NCI-H2107 treated with DMSO at 0.1 percent for 48 hours (cell line): ENCODE results near the gene GRIK2.

ENCODE experiments used
- DNase-seq: peaks from one replicate; lab custom pipeline; 2025; ENCODE audit not compliant: unreplicated experiment; lab: John Stamatoyannopoulos, UW

GRIK2 gene

DNA sequence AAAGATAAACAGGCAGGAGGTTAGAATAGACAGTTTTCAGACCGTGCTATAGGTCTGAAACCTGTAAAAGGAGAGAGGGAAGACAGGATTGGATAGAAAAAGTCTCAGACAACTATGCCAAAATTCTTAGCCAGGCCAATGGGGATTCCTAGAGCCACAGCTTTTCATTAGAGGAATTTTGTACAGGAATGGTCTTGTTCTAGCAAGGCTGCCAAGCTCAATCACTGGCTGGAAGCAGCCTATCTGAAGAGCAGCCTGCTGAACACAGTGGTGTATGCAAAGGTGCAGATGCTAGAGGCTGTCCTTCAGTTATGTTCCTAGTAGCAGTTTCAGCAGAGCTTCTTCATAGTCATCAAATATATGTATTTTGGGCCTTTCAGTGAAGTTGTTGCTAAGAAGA lies 313.1 kb downstream of the GRIK2 start:
- DNase-seq = no peak

DNA sequence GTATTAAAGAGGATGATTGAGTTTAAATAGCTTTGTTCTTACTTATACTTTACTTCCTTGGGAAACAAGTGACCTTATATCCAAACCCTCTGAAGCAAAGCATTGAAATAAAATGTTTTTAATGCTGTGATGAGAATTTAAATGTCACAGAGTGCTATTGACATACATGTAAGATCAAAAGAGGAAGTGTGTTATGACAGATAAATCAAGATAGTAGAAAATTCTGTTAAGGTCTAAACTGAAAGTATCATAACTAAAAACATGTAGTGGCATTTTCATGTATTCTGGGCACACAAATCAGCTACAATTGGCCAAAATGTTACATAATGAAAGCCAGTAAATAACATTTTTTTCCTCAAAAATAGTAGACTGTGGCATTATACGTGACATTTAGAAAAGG lies 318.0 kb downstream of the GRIK2 start:
- DNase-seq = no peak

DNA sequence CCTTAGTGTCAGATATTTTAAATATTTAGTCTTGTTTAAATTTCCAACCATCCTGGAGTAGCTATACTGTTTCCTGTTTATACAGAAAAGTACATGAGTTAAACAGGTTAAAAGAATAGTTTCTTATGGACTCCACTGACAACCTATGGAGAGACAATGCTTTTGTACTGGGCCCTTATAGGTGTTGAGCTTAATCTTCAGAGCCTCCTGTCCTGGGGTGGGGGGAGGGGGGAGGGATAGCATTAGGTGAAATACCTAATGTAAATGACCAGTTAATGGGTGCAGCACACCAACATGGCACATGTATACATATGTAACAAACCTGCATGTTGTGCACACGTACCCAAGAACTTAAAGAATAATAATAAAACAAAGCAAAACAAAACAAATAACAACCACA lies 322.9 kb downstream of the GRIK2 start:
- no peak for DNase-seq

DNA sequence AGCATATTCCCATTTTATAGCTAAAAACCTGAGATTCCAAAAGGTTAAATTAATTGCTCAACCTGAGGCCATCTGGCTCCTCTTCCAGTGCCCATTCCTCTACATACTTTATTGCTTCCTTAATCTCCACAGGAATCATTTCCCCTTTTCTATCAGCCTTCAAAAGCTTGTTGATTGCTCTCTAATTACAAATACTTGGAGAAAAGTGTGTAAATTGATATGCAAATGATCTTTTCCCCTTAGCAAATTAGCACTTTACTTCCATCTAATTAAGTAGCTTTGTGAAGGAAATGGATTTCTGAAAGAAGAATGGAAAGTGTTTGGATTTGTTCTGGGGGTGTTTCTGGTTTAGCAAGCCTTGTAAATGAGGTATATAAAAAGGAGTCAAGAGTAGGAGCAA lies 323.3 kb downstream of the GRIK2 start:
- DNase-seq = no peak

DNA sequence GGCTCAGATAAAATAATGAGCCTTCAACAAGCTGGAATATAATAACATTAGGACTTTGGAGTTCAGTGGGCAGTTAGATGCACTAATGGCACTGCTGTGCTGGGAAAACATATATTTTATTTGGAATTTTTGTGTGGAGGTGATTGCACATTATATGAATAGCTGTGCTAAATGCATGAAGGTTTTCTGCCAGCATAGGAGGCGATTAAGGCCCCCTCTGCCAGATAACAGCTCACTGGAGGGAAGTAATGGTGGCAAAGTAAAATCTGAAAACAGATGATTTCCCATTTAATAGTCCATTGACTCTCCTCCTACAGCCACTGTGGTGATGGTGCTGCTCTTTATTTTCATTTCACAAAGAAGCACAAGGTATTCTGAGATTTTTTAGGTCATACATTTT lies 326.0 kb downstream of the GRIK2 start:
- DNase-seq = no peak

DNA sequence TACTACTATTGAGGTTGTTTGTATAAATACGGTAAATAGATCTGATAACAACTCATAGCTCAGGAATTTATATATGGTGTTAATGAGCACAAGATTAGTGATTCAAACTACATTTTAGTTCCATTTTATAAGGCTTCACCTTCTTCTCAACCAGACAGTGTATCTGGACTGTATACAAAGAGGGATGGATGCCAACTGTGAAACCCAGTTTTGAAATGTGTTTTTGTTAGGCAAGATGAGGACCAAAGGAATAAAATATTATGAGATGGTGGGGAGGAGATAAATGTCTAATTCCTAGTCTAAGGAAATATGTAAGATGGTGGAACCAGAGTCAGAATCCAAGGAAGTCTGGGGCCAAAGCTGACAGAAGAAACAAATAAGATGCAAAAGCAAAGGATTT lies 329.0 kb downstream of the GRIK2 start:
- DNase-seq = no peak

DNA sequence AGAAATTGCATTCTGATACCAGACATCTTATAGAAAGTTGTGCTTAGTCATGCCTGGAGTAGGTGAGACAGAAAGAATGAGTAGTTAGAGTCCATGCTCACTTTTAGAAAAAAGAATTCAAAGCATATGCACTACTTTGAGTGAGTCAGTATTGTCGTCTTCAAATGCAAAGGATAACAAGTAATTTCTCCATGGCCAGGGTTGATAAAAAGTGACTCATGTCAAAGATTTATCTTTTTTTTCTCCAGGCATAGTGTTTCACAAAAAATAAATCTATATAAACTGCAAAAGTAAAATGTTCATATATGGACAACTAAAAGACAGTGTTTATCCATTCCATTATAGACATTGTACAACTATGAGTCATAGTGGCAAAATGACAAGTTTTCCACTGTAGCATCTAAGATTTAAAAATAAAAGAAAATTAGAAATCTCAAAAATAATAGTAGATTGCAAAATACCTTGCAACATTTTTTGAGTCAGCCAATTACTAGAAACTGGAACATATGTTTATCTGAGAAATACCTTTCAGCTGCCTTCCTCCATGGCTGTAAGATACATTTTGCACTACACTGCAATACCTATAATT lies 329.6 kb downstream of the GRIK2 start:
- no peak for DNase-seq

DNA sequence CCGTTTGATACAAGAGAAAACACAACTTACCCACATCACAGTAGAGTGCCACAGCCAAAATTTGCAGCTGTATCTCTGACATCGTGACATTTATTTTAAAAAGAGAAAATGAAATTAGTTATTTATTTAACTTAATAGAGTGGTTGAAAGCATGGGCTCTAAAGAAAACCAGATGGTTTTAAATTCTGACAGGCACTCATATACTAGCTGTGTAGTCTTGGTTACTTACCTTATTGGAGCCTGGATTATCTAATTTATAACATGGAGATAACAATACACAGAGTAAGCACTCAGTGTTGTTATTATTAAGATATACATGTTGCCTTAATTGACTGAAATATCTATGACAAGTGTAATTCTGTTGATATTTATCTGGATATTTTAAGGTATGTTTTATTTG lies 334.9 kb downstream of the GRIK2 start:
- no peak for DNase-seq

DNA sequence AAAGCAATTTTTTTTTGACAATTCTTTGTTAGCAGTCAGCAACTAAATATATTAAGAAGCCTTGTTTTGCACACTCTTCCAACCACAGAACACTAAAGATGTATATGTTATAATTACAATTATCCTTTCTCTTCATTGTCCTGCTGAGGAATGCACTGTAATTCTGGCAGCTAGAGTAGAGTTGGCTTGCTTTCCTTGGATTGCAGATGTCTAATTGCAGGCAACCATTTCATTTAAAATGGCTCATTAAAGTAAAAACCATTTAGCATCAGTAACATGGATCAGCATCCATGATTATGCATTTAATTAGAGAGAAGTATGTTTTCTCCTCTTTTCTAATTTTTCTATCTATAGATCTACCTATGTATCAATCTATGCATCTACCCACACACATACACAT lies 335.4 kb downstream of the GRIK2 start:
- DNase-seq = no peak

DNA sequence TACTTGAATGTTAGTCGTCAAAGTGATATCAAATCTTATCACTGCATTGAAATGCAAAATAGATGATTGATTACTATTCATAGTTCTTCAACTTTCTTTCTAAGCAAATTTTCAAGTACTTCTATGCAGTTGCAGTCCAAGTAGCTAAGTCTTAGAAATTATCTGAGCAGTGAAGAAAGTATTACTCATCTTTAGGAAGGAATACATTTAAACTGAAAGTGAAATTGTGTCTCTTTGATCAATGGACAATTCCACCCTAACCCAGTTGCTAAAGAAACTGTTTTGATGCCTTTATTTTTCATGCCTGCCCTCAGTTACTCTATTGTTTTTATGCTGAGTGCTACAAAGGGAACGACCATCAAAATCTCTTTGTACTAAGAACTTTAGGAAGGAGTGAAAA lies 337.4 kb downstream of the GRIK2 start:
- no peak for DNase-seq

DNA sequence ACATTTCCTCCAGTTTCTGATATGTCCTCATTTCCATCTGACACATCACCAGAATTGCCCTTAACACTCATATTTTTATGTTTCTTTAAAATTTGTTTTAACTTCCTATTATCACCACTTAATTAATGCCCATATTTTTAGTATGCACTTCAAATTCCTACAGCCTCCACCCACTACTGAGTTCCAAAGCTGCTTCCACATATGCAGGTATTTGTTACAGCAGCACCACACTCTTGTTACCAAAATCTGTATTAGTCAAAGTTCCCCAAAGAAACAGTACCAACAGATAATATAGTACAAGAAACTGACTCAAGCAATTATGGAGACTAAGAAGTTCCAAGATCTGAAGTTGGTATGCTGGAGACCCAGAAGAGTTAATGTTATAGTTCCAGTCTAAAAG lies 340.4 kb downstream of the GRIK2 start:
- DNase-seq = no peak

DNA sequence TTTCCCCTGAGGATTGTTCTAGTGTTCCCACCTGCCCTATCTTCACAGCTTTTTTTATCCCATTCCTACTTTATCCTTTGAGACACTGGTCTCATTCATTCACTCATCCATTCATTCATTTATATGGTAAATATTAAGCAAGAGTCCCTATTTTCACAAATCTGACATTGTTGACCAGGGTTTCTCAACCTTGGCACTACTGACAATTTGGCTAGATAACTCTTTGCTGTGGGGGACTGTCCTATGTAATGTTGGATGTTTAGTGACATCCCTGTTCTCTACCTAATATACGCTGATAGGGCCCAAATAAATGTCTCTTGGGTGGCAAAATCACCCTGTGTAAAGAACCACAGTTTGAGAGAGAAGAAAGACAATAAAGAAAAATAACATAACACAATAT lies 345.0 kb downstream of the GRIK2 start:
- no peak for DNase-seq

DNA sequence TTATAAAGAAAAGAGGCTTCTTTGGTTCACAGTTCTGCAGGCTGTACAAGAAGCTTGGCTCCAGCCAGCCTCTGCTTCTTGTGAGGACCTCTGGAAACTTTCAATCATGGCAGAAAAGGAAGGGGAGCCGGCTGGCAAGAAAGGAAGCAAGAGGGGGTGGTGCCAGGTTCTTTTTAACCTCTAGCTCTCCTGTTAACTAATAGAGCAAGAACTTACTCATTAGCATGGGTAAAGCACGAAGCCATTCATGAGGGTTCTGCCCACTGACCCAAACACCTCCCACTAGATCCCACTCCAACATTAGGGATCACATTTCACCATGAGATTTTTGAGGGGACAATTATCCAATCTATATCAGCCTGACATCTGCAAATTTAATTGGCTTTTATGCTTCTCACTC lies 347.1 kb downstream of the GRIK2 start:
- peak; percentile 12 for DNase-seq

DNA sequence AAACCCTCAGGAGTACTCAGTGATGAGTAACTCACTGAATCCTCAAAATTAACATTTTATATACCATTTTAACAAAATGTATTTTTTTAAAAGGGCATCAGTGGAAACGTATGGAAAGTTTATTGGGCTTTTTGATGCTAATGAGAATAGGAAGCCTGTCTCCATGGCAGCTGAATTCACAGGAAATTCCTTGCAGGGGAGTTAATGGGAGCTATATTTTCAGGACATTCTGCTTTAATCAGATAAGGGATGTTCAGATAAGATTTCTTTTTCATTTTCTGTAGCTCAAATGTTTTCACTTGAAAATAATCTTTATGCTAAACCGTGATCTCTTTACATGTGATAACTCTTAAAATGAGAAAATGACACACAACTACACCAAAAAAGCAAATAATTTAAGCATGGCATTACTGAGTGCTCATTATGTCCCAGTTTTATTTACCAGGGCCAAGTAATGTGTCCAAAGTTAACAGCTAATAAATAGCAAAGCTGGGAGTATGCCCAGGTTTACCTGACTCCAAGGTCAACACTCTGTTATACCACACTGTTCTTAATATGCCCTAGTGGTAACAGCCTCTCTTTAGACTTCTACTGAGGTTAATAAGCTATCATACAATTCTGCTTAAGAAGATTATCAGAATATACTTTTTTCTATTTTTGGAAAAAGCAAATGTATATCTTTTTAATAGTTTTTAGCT lies 348.1 kb downstream of the GRIK2 start:
- DNase-seq = no peak

DNA sequence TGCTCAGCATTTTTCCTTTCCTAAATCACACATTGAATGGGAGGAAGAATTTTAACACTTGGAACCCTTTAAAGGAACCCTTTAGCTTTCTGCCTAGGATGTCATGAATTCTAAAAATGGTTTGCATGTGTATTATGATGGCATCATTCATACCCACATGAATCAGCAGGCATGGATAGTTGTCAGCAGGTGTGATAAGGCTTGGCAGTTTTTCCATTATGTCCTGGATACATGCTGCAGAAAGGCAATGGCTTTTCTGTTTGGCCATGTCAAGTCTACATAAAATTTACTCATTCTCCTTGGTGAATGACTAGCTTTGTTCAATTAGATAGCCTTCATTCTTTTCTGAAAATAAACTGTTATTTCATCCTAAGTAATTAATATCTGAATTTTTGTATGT lies 353.7 kb downstream of the GRIK2 start:
- no peak for DNase-seq

DNA sequence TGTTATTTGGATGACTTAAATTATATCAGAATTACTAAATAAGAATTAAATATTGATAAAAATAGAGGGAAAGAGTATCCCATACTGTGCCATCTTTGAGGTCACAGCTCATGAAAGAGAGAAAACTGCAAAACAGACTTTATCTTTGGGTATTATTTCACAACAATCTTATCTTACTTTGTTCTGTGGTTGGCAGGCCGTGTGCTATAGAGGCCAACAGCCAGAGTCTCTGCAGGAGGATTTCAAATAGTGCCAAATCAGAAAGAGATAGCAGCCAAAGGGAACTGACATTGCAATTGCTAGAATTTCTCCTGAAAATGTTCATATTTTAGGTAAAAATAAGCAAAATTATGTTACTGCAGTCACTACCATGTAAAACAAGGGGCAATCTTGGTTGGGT lies 354.2 kb downstream of the GRIK2 start:
- DNase-seq = no peak

DNA sequence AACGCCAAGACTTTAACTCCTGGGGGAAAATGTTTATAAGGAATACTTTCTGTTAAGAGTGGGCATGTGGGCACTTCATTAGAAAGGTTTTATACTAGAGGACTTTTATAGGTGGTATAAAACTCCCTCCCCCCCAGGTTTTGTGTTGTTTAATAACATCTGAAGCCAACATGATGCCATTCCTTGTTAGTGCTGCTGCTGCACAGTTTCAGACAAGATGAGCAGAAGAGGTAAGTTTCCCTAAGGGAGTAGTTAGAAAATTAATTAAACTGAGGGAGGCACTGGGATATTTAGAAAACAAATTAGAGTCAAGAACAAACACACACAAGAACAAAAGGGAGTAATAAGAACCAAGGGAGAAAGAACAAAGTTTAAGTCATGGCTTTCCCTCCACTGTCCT lies 362.4 kb downstream of the GRIK2 start:
- DNase-seq = no peak

DNA sequence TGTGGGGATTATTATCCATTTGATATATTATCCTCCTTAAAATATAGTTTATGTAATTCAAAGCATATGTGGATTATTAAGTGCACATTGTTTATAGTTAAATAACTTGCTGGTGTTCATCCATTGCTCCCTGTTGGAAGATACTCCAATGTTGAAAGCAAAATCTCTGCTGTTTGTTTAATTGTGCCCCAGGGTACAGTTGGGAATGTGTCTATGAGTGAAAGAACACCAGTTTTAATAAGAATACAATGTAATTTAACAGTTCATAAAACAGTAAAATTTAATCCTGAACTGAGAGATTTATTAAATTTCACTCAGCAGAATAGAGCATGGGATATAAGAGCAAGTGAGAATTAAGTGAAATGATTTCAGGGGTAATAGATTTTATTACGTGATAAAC lies 364.9 kb downstream of the GRIK2 start:
- no peak for DNase-seq

DNA sequence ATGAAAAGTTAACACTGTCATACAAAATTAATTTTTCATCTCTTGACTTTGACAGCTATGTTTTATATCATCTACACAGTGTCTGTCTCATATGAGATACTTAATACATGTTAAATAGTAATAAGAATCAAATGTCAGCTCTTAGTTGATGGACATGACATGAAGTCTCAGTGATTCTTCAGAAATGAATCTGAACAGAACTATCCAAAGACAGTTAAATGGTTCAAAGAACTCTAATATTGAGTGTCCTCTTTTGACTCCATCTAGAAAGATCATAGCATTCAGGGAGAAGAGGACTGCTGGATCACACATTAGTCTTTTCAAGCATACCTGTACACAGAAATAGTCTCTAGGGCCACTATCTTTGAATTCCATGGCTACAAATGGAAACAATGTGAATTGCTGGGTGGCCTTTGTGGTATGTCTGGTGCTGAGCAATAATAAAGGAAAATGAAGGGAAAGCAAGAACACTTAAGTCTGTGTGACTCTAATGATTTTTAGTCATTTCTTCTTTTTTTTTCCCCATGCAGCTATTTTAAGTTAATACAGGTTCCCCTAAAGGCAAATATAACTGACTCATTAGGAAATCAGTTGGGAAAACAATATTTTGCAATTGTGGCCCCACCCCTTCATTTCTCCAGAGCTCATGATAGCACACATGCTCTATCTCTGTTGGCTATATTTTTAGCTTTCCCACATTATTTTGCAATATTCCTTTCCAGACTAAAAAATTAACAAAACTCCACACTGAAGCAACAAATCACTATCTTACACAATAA lies 367.5 kb downstream of the GRIK2 start:
- DNase-seq = no peak

DNA sequence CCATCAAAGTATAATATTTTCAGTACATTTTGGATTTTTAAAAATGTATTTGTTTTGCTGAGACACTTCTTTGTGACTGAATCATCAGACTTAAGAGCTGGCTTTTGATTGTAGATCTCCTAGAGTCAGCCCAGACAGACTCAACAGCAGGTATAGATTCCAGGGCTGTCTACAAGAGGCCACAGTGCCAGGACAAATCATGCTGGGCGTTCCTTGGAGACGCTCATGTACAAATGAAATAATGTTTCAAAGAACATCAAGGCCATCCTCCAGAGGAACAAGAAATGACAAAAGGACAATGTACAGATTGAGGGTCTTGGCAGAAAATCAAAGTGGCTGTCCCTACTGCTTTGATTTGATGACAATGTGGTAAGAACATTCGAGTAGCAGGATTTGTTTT lies 369.3 kb downstream of the GRIK2 start:
- DNase-seq = no peak

DNA sequence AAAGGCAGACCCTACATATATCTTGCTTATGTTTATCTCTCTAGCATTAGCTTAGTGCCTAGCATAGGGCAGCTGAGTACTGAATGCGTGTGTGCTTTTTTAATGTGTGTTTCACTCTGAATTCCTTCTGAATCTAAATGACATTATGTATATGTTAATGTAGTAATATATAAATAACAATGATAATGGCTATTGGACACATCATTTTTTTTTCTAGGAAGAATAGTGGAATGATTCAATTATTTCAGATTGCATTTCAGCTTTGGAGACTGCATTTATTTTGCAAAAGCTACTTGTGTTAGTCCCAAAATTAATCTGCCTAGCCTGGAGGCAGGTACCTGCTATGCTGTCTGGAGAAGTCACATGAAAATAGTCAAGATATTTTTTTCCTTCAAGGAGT lies 371.8 kb downstream of the GRIK2 start:
- DNase-seq = no peak

DNA sequence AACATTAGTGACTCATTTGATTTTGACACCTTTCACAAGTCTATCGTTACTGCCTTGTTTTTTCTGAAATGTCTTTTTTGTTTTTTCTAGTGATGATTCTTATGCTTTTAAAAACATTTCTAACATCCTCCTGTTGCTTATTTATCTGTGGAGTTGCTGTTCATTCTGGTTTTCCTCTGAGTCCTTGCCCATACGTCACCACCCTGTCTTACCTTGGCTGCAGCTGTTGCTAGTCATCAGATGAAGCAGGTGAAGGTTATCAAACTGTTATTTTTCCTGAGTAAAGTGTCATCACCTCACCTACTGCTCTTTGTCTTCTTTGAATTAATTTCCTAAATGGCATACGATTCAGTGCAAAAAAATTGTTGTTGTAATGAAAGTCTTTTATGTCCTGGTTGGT lies 376.6 kb downstream of the GRIK2 start:
- peak; percentile 29 for DNase-seq
